GM21619 (cell line): ENCODE results near the gene MRI1.
"Not testable (repeated sequence)": the region's sequence is repeated elsewhere in the genome, so short reads cannot be mapped to it uniquely, and the experiment has no call there.

Source experiments
- ATAC-seq: cut with Tn5 transposase; IDR thresholded peaks from one replicate; pipeline ENCODE4 v1.9.1; 2021; ENCODE audit not compliant: unreplicated experiment

MRI1 gene

GRCh38 chr19:13764101-13764807, at the start of gene MRI1:
MRI1 (plus strand) TSS chr19:13764522; CDS start chr19:13764589, 67 bp downstream.
- ATAC-seq: peak; percentile 69

GRCh38 chr19:13717194-13717643, 47.1 kb upstream of the MRI1 start:
- ATAC-seq: no peak

- no peak for ATAC-seq
Measured at GRCh38 chr19:13718733-13719132, 45.6 kb upstream of the MRI1 start.

- no peak for ATAC-seq
Measured at GRCh38 chr19:13722146-13722545, 42.2 kb upstream of the MRI1 start.

GRCh38 chr19:13723206-13723605, 41.1 kb upstream of the MRI1 start:
- no peak for ATAC-seq

- ATAC-seq: no peak
Measured at GRCh38 chr19:13726323-13726722, 38.0 kb upstream of the MRI1 start.

- ATAC-seq: no peak
Measured at GRCh38 chr19:13727798-13728197, 36.5 kb upstream of the MRI1 start.

GRCh38 chr19:13729859-13730258, 34.5 kb upstream of the MRI1 start:
- no peak for ATAC-seq

- ATAC-seq: peak; percentile 97
Measured at GRCh38 chr19:13731147-13731964, 33.0 kb upstream of the MRI1 start.

GRCh38 chr19:13732337-13732736, 32.0 kb upstream of the MRI1 start:
- ATAC-seq: no peak

- no peak for ATAC-seq
Measured at GRCh38 chr19:13734751-13735150, 29.6 kb upstream of the MRI1 start.

- no peak for ATAC-seq
Measured at GRCh38 chr19:13738073-13738472, 26.2 kb upstream of the MRI1 start.

GRCh38 chr19:13741893-13742292, 22.4 kb upstream of the MRI1 start:
- no peak for ATAC-seq

- no peak for ATAC-seq
Measured at GRCh38 chr19:13742756-13743155, 21.6 kb upstream of the MRI1 start.

- ATAC-seq: no peak
Measured at GRCh38 chr19:13744174-13744573, 20.1 kb upstream of the MRI1 start.

- ATAC-seq: no peak
Measured at GRCh38 chr19:13747098-13747453, 17.2 kb upstream of the MRI1 start.

GRCh38 chr19:13748169-13748828, 16.0 kb upstream of the MRI1 start:
- ATAC-seq: no peak

GRCh38 chr19:13751436-13751835, 12.9 kb upstream of the MRI1 start:
- ATAC-seq: no peak

GRCh38 chr19:13753622-13754021, 10.7 kb upstream of the MRI1 start:
- ATAC-seq: not testable (repeated sequence)

GRCh38 chr19:13756210-13756609, 8.1 kb upstream of the MRI1 start:
- ATAC-seq: no peak

- no peak for ATAC-seq
Measured at GRCh38 chr19:13757805-13758772, 6.2 kb upstream of the MRI1 start.
